ENCODE measurements around the gene PPM1F.

GRCh38 chr22:21996175-21996720 is 43.6 kb upstream of the PPM1F start:
- no peak for TF ChIP-seq POLR2A (IDR thresholded peaks at IDR 0.05)
- TF ChIP-seq CTCF (IDR thresholded peaks at IDR 0.05 in 8 of 11, conservative IDR thresholded peaks at IDR 0.05 in 3 of 11): no peak
- TF ChIP-seq POLR2AphosphoS5 (IDR thresholded peaks at IDR 0.05): no peak
